ENCODE results near the gene CNIH4. TPM values are rescaled to one million over a fixed set of nuclear protein-coding genes. Genes with fewer than 3 reads are reported as not detected.
"Not testable (repeated sequence)": the region's sequence is repeated elsewhere in the genome, so short reads cannot be mapped to it uniquely, and the experiment has no call there.

The CNIH4 gene
- 36.1 TPM for total RNA-seq

DNA sequence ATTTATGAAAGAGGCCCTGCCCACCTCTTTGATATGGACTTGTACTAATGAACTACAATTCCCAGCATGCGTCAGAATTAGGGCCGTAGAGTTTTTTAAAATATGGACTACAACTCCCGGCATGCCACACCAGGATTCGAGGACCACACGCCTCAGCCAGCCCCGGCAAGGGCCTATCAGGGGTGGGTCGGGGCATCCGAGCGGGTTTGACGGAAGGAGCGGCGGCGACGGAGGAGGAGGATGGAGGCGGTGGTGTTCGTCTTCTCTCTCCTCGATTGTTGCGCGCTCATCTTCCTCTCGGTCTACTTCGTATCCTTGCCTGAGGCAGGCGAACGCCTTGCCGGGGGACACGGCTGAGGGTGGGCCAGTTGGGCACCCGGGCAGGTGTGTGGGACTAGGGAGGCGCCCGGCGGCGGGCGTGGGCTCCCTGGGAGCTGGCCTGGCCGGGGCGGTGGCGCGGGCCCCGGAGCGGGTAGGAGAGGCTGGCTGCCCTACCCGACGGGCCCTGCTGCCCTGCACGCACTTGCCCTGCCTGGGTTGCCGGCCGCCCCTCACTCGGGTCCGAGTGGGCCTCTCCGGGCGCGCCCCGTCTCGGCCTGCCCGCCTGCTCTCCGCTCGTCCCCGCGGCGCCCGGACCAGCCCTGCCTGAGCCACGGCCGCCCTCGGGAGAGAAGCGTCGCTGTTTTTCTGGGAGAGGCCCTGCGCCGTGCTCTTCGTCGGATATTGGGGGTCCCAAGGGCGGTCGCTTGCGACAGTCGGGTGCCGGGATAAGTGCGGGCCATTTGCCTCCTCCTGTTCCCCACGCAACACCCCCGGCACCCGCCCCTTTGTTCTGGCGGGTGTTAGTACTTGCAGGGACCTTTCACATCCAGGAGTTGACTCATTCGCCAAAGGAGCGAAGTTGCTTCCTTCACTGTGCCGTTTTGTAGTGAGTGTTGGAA lies at the start of gene CNIH4:
TSS of gene CNIH4 (plus strand) at position 195 of the 941 bp plus-strand sequence. CDS start at position 241, 46 bp downstream.
- Histone ChIP-seq H3K9me3 (no peaks in the 10 kb centered on the region), H3K4me3 (peak within 1 kb of the TSS; percentile 69 to 98), H3K4me1 (peaks cover 26% of the 10 kb centered on the region), H3K36me3 (no peaks in the 10 kb centered on the region), H3K27ac (peak within 1 kb of the TSS; percentile 89), H3K27me3 (no peaks in the 10 kb centered on the region)
- DNase-seq (ENCODE audit: extremely low spot score in 2 of 2) = peak in 1 of 2 donors; percentile 94
- TF ChIP-seq POLR2A (IDR thresholded peaks at IDR 0.05) (peak in 1 of 2 donors; percentile 92), POLR2AphosphoS5 (IDR thresholded peaks at IDR 0.05; ENCODE audit: insufficient read depth in 1 of 2, low read depth in 1 of 2) (peak; percentile 97 to 99)
- TF ChIP-seq, protein P1, sequence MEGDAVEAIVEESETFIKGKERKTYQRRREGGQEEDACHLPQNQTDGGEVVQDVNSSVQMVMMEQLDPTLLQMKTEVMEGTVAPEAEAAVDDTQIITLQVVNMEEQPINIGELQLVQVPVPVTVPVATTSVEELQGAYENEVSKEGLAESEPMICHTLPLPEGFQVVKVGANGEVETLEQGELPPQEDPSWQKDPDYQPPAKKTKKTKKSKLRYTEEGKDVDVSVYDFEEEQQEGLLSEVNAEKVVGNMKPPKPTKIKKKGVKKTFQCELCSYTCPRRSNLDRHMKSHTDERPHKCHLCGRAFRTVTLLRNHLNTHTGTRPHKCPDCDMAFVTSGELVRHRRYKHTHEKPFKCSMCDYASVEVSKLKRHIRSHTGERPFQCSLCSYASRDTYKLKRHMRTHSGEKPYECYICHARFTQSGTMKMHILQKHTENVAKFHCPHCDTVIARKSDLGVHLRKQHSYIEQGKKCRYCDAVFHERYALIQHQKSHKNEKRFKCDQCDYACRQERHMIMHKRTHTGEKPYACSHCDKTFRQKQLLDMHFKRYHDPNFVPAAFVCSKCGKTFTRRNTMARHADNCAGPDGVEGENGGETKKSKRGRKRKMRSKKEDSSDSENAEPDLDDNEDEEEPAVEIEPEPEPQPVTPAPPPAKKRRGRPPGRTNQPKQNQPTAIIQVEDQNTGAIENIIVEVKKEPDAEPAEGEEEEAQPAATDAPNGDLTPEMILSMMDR (IDR thresholded peaks at IDR 0.05) = no peak
- intact Hi-C loops (cut with DNase I) = loop anchor here (10.0 kb wide), 1 partner anchor 242 kb away; the partner anchor contains the start of gene FBXO28

DNA sequence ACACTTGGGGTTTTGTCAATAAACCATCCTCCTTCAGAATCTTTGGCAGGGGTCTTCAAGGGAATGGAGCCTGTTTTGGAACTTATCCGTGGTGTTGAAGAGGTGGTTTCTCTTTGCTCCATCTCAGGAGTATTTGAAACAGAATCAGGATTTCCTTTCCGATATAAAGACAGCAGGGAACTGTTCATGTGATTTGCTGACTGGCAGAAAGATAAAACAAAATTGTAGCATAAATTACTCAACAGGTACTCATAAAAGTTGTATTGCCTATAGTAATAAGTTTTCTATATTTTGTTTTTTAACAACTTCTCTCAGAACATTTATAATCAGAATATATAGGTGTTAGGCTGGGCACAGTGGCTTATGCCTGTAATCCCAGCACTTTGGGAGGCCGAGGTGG lies 48.6 kb upstream of the CNIH4 start:
- TF ChIP-seq, protein P1 (IDR thresholded peaks at IDR 0.05) = no peak
- TF ChIP-seq POLR2A (IDR thresholded peaks at IDR 0.05) (no peak), POLR2AphosphoS5 (IDR thresholded peaks at IDR 0.05; ENCODE audit: insufficient read depth in 1 of 2, low read depth in 1 of 2) (no peak)
- intact Hi-C loops (cut with DNase I) = no loop called here
- peaks cover 0 to 47% of the 10 kb centered on the region in 2 donors for H3K36me3 ChIP-seq

DNA sequence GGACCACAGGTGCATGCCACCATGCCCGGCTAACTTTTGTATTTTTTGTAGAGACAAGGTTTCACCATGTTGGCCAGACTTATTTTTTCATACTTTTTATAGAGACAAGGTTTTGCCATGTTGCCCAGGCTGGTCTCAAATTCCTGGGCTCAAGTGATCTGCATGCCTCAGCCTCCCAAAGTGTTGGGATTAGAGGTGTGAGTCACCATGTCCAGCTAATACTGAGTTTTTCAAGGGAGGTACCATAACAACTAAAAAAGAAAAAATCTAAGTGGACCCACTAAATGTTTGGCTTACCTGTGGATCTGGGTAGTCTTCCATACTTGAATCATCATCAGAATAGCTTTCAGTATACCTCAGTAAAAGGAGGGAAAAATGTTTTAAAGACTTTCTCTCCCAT lies 45.2 kb upstream of the CNIH4 start:
- H3K4me3 ChIP-seq; DNase-seq (ENCODE audit: extremely low spot score in 2 of 2); H3K9me3 ChIP-seq; H3K27me3 ChIP-seq; intact Hi-C loops (cut with DNase I); H3K27ac ChIP-seq; H3K4me1 ChIP-seq: not testable (repeated sequence)
- peaks cover 0 to 29% of the 10 kb centered on the region in 2 donors for H3K36me3 ChIP-seq

More for the DNA sequence above, 48.6 kb upstream of the CNIH4 start:
- Histone ChIP-seq H3K27me3 (no peaks in the 10 kb centered on the region), H3K9me3 (no peaks in the 10 kb centered on the region), H3K4me3 (no peak overlapping the region), H3K27ac (no peak overlapping the region), H3K4me1 (no peaks in the 10 kb centered on the region)
- no peak for DNase-seq (ENCODE audit: extremely low spot score in 2 of 2)

DNA sequence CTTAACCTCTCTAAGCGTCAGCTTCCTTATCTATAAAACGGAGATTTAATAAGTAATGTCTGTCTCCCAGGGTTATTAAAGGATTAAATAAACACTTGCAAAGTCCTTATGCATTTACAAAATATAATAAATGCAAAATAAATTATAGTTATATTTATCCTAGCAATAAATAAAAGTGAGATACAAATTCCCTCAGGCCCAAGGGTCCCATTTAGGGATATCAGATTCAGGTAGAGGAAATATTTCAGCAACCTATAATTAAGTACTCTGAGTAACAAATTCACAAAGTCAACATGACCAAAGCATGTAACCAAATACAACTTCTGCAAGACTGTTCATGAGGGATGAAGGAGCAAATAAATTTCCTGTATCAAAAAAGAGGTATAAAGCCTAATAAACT lies 44.7 kb upstream of the CNIH4 start:
- no peak for DNase-seq (ENCODE audit: extremely low spot score in 2 of 2)
- peaks cover 0 to 24% of the 10 kb centered on the region in 2 donors for H3K36me3 ChIP-seq
- H3K27me3 ChIP-seq = no peaks in the 10 kb centered on the region
- intact Hi-C loops (cut with DNase I) = no loop called here
- H3K4me1 ChIP-seq = no peaks in the 10 kb centered on the region
- TF ChIP-seq, protein P1 (IDR thresholded peaks at IDR 0.05) = no peak
- TF ChIP-seq POLR2A (IDR thresholded peaks at IDR 0.05) (no peak), POLR2AphosphoS5 (IDR thresholded peaks at IDR 0.05; ENCODE audit: insufficient read depth in 1 of 2, low read depth in 1 of 2) (no peak)
- H3K27ac ChIP-seq = no peak overlapping the region
- H3K9me3 ChIP-seq = no peaks in the 10 kb centered on the region
- no peak overlapping the region for H3K4me3 ChIP-seq

DNA sequence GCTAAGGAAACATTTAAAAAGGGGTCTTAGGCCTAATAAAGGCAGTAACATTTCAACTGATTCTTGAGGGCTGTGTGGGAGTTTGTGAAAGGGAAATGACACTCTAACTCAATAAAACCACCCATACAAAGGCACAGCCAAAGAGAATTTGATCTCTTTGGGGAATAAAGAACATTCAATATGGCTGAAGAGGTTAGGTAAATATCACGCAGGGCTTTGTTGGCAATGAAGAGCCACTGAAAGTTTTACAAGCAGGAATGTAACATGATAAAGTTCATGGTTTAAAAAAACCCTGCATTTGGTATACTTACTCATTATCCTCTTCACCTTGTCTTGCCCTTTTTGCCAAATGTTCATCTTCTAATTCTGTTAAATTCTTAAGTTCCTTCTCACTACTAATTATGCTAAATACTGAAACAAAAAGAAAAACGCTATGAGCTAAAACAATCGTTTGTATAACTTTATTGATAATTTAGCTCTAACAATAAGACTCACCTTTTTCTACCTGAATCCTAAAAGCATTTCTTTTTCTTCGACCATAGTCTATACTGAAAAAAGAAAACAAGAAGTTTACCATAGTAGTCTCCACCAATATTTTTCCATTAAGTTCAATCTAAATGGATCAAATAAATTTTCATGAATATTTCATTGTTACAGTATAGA lies 39.2 kb upstream of the CNIH4 start:
- peaks cover 0 to 11% of the 10 kb centered on the region in 2 donors for H3K36me3 ChIP-seq

More for the DNA sequence above, 39.2 kb upstream of the CNIH4 start:
- no peak for TF ChIP-seq POLR2AphosphoS5 (IDR thresholded peaks at IDR 0.05; ENCODE audit: insufficient read depth in 1 of 2, low read depth in 1 of 2)
- no peak for TF ChIP-seq POLR2A (IDR thresholded peaks at IDR 0.05)
- TF ChIP-seq, protein P1 (IDR thresholded peaks at IDR 0.05) = no peak
- no peak overlapping the region for H3K4me3 ChIP-seq
- no peaks in the 10 kb centered on the region for H3K9me3 ChIP-seq
- H3K27me3 ChIP-seq = no peaks in the 10 kb centered on the region
- H3K27ac ChIP-seq = no peak overlapping the region
- intact Hi-C loops (cut with DNase I) = no loop called here
- H3K4me1 ChIP-seq = no peaks in the 10 kb centered on the region
- DNase-seq (ENCODE audit: extremely low spot score in 2 of 2) = no peak
